ENCODE data around the gene ITGA7.

The ITGA7 gene

DNA sequence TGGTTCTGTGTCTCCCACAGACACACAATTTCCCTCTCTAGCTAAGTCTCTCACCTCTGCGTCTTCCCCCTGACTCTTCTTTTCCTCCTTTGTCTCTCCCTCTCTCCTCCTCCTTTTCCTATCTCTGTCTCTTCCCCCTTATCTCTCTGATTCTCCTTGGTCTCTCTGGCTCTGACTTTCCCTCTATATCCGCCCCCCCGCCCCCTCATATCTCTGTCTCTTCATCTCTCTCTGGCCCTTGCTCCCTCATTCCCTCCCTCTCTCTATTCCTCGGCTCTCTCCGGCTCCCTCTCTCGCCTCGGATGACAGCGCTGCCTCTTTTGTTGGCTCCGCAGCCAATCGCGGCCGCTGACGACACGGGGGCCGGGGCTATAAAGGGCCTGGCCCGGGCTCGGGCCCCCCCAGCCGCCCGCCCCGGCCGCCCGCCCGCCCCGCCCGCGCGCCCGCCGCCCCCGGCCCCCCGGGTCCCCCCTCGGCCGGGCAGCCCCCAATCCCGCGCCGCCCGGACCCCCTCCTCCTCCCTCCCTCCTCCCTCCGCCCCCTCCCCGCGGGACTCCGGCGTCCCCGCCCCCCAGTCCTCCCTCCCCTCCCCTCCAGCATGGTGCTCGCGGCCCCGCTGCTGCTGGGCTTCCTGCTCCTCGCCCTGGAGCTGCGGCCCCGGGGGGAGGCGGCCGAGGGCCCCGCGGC is 35.2 kb upstream of the ITGA7 start, which contains the start of gene GDF11:
Gene GDF11 (plus strand): TSS at position 404 of the 687 bp plus-strand sequence. CDS start 195 bp downstream, at position 599.
- H3K4me3 ChIP-seq (ENCODE audit: low read depth, low read length), result peak within 1 kb of the TSS; percentile 75
- POLR2A ChIA-PET, result interaction anchor here (0.7 to 3.2 kb wide), 4 partner anchors 13 to 298 kb away, joined by 3 to 15 read pairs (median 4); partner anchors contain the start of genes CD63, ORMDL2 and SARNP
- CTCF ChIA-PET, result interaction anchor here (0.7 to 7.6 kb wide), 17 partner anchors 9 to 375 kb away, joined by 3 to 193 read pairs (median 4); partner anchors contain the start of genes DGKA, SARNP and ZC3H10
- no peak for TF ChIP-seq CTCF (IDR thresholded peaks at IDR 0.05; ENCODE audit: insufficient read depth, low read length, missing control alignments)
- no peak for DNase-seq (ENCODE audit: low read depth, low spot score)

DNA sequence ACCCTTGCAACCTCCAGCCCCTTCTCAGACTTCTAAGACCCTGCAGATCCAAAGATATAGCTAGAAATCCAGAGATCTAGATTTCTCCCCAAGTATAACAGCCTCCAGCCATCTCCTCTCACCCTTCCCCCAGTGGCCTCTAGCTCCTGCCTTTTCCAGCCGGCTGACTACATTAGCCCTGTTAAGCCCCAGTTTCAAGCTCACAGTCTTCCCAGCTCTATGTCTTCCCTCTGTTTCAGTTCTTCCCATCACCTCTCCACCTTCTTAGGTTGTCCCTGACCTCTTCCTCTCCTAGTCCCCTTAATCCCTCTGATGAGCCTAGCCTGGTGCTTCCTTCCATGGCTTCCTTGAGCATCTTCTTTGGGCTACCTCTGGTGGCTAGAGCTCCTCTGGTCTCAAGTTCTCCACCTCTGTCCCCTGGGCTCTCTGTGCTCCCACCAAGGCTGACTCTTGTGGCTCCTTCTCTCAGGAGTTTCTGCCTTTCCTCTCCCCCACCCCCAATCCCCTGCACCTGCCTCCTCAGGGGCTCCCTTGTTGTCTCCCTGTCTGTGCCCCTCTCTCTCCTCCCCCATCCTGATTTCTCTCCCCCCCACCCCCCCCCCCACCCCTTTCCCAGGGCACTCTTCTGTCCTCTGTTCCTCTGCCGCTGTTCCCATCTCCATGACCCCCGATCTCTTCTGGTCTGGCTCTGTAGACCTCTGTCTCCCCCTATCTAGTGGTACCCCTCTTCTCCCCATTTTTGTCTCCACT is 34.4 kb upstream of the ITGA7 start:
- POLR2A ChIA-PET, result interaction anchor here (1.0 to 3.2 kb wide), 2 partner anchors 13 to 76 kb away, joined by 3 to 15 read pairs; partner anchors contain the start of genes CD63, ORMDL2 and SARNP

GRCh38 chr12:55739025-55739378 is 31.3 kb upstream of the ITGA7 start:
- ChIA-PET CTCF (interaction anchor here (0.6 to 7.8 kb wide), 67 partner anchors 9 to 483 kb away, joined by 3 to 193 read pairs (median 7); partner anchors contain the start of genes BLOC1S1, CD63, DGKA and ERBB3), POLR2A (interaction anchor here (0.9 to 2.1 kb wide), 3 partner anchors 10 to 379 kb away, joined by 4 to 19 read pairs (median 4); partner anchors contain the start of genes CD63 and ZC3H10)
- DNase-seq (ENCODE audit: low read depth, low spot score), result no peak
- no peak for TF ChIP-seq CTCF (IDR thresholded peaks at IDR 0.05; ENCODE audit: insufficient read depth, low read length, missing control alignments)
- H3K4me3 ChIP-seq (ENCODE audit: low read depth, low read length), result no peak overlapping the region

More for the DNA sequence above, 34.4 kb upstream of the ITGA7 start:
- peak overlapping the region; percentile 75 for H3K4me3 ChIP-seq (ENCODE audit: low read depth, low read length)
- TF ChIP-seq CTCF (IDR thresholded peaks at IDR 0.05; ENCODE audit: insufficient read depth, low read length, missing control alignments), result no peak
- no peak for DNase-seq (ENCODE audit: low read depth, low spot score)
- CTCF ChIA-PET, result interaction anchor here (0.7 to 7.6 kb wide), 16 partner anchors 10 to 447 kb away, joined by 3 to 193 read pairs (median 4); partner anchors contain the start of genes DGKA, PA2G4, SMARCC2 and SUOX

GRCh38 chr12:55738123-55739024 is 30.7 kb upstream of the ITGA7 start:
- DNase-seq (ENCODE audit: low read depth, low spot score), result no peak
- peak; percentile 56 for TF ChIP-seq CTCF (IDR thresholded peaks at IDR 0.05; ENCODE audit: insufficient read depth, low read length, missing control alignments)
- POLR2A ChIA-PET, result interaction anchor here (0.8 to 2.1 kb wide), 5 partner anchors 9 to 380 kb away, joined by 3 to 19 read pairs (median 4); partner anchors contain the start of genes CD63 and ZC3H10
- CTCF ChIA-PET, result interaction anchor here (0.6 to 7.8 kb wide), 83 partner anchors 9 to 551 kb away, joined by 3 to 193 read pairs (median 6); partner anchors contain the start of genes BLOC1S1, CD63, DGKA and ERBB3
- peak overlapping the region; percentile 78 for H3K4me3 ChIP-seq (ENCODE audit: low read depth, low read length)

GRCh38 chr12:55737581-55738122 is 29.9 kb upstream of the ITGA7 start:
- peak overlapping the region; percentile 78 for H3K4me3 ChIP-seq (ENCODE audit: low read depth, low read length)
- TF ChIP-seq CTCF (IDR thresholded peaks at IDR 0.05; ENCODE audit: insufficient read depth, low read length, missing control alignments), result no peak
- DNase-seq (ENCODE audit: low read depth, low spot score), result no peak
- CTCF ChIA-PET, result interaction anchor here (0.8 to 7.8 kb wide), 70 partner anchors 9 to 550 kb away, joined by 3 to 193 read pairs (median 8); partner anchors contain the start of genes BLOC1S1, CD63, DGKA and ERBB3
- POLR2A ChIA-PET, result interaction anchor here (0.7 to 2.1 kb wide), 5 partner anchors 8 to 292 kb away, joined by 3 to 19 read pairs (median 3); partner anchors contain the start of genes CD63, ORMDL2 and SARNP

All from AG04449 (cell line).